ENCODE data around the gene AP4E1. TPM values are rescaled to one million over a fixed set of nuclear protein-coding genes. Genes with fewer than 3 reads are reported as not detected.

Gene AP4E1
- total and polyA plus RNA-seq, 2 of the 8 experiments (the other 6 are each of a cell fraction or from before 2014, with no cell fraction given) = 1.4 to 10.9 TPM

GRCh38 chr15:50978580-50978979, 70.1 kb downstream of the AP4E1 start:
- Histone ChIP-seq H2BK5ac (ENCODE audit: low read depth, low read length) (no peak overlapping the region), H3K79me1 (ENCODE audit: low read depth, low read length) (0 out of 2 replicates have a peak, but pooled peaks cover 2% of the 10 kb centered on the region), H3K9me3 (ENCODE audit: insufficient read depth in 2 of 2, low read depth in 1 of 2, low read length in 1 of 2) (no peaks in the 10 kb centered on the region), H4K5ac (ENCODE audit: insufficient read length, low read depth, low read length) (no peak overlapping the region), H3K23me2 (ENCODE audit: low read depth, low read length) (no peaks in the 10 kb centered on the region), H2AFZ (ENCODE audit: low read length) (no peak overlapping the region), H3K56ac (replicated peaks; ENCODE audit: insufficient read length, low read depth, low read length) (no peak overlapping the region), H3K4ac (replicated peaks; ENCODE audit: insufficient read length, low read depth, low read length) (no peak overlapping the region), H4K20me1 (replicated peaks in 1 of 2; ENCODE audit: control insufficient read depth in 1 of 2, insufficient read depth in 2 of 2, low read length in 2 of 2) (no peaks in the 10 kb centered on the region), H3K14ac (ENCODE audit: insufficient read length) (no peak overlapping the region), H2BK15ac (ENCODE audit: low read length) (no peak overlapping the region), H3K27ac (ENCODE audit: low read depth, low read length) (no peak overlapping the region), H4K8ac (ENCODE audit: extremely low read depth, insufficient read depth, low read length) (no peak overlapping the region), H4K91ac (replicated peaks; ENCODE audit: insufficient read length, low read length) (no peak overlapping the region), H3K18ac (ENCODE audit: extremely low read depth, low read length) (no peak overlapping the region), H3K9ac (replicated peaks in 1 of 4; ENCODE audit: extremely low read depth in 1 of 4, low read depth in 3 of 4, low read length in 3 of 4) (no peak overlapping the region), H3K4me2 (ENCODE audit: insufficient read depth in 1 of 2, low read depth in 2 of 2, low read length in 2 of 2) (no peak overlapping the region), H3K4me1 (replicated peaks in 1 of 4; ENCODE audit: control insufficient read depth in 3 of 4, insufficient read depth in 4 of 4, low read length in 3 of 4) (no peaks in the 10 kb centered on the region), H2BK120ac (replicated peaks; ENCODE audit: low read depth, low read length) (no peak overlapping the region), H3K36me3 (ENCODE audit: control insufficient read depth in 2 of 4, insufficient read depth in 4 of 4, low read length in 3 of 4) (no peaks in the 10 kb centered on the region; a peak in 1 of 8 replicates), H3K79me2 (ENCODE audit: control insufficient read depth in 1 of 2, insufficient read depth in 2 of 2, low read length in 2 of 2) (no peaks in the 10 kb centered on the region), H2AK5ac (ENCODE audit: low read depth, low read length) (no peak overlapping the region), H2BK12ac (ENCODE audit: low read depth, low read length) (no peak overlapping the region), H2BK20ac (ENCODE audit: low read length) (no peak overlapping the region), H3K4me3 (ENCODE audit: extremely low read depth in 1 of 4, insufficient read depth in 2 of 4, low read depth in 3 of 4, low read length in 4 of 4) (no peak overlapping the region), H3K27me3 (replicated peaks in 1 of 4; ENCODE audit: control insufficient read depth in 3 of 4, extremely low read depth in 1 of 4, insufficient read depth in 3 of 4, low read length in 3 of 4) (no peaks in the 10 kb centered on the region), H3K23ac (ENCODE audit: insufficient read length) (no peak overlapping the region)
- ChIA-PET CTCF (ENCODE audit: partially characterized antibody) (no interaction called here), POLR2A (ENCODE audit: partially characterized antibody) (no interaction called here)
- WGBS, 2 experiments (ENCODE audit: extremely low coverage in 1 of 2, insufficient coverage in 1 of 2, insufficient read length in 1 of 2, insufficient replicate concordance in 2 of 2, low coverage in 1 of 2, low lambda C conversion rate in 2 of 2, missing lambda C conversion rate in 1 of 2) = 89% methylated on average over 4 of the region's 4 CpGs; no CpG with 5 or more reads in 1 of the 2 experiments
- FAIRE-seq (no peak), DNase-seq (ENCODE audit: low read depth in 1 of 2, low spot score in 2 of 2) (no peak)
- TF ChIP-seq NANOG (IDR thresholded peaks at IDR 0.05; ENCODE audit: insufficient read depth, low read depth, low read length, poor library complexity, severe bottlenecking) = no peak
- TF ChIP-seq RFX5 (IDR thresholded peaks at IDR 0.05; ENCODE audit: borderline replicate concordance, low read depth, low read length) = no peak
- no peak for TF ChIP-seq SAP30 (IDR thresholded peaks at IDR 0.05; ENCODE audit: insufficient read depth, insufficient replicate concordance, low read length)
- no peak for TF ChIP-seq CEBPB (IDR thresholded peaks at IDR 0.05; ENCODE audit: low read depth, low read length)
- TF ChIP-seq POLR2AphosphoS5 (IDR thresholded peaks at IDR 0.05; ENCODE audit: low read depth, low read length) = no peak
- TF ChIP-seq, protein P1, sequence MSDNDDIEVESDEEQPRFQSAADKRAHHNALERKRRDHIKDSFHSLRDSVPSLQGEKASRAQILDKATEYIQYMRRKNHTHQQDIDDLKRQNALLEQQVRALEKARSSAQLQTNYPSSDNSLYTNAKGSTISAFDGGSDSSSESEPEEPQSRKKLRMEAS (IDR thresholded peaks at IDR 0.05) = no peak
- no peak for TF ChIP-seq RAD21 (IDR thresholded peaks at IDR 0.05 in 1 of 2, conservative IDR thresholded peaks at IDR 0.05 in 1 of 2; ENCODE audit: low read depth in 2 of 2, low read length in 2 of 2)
- TF ChIP-seq KDM5A (IDR thresholded peaks at IDR 0.05; ENCODE audit: low read length) = no peak
- no peak for TF ChIP-seq EP300 (IDR thresholded peaks at IDR 0.05; ENCODE audit: borderline replicate concordance in 1 of 2, low read depth in 2 of 2, low read length in 2 of 2)
- TF ChIP-seq MAFK (IDR thresholded peaks at IDR 0.05; ENCODE audit: low read depth, low read length) = no peak
- TF ChIP-seq TEAD4 (IDR thresholded peaks at IDR 0.05; ENCODE audit: low read depth, low read length) = no peak
- TF ChIP-seq, protein P2, sequence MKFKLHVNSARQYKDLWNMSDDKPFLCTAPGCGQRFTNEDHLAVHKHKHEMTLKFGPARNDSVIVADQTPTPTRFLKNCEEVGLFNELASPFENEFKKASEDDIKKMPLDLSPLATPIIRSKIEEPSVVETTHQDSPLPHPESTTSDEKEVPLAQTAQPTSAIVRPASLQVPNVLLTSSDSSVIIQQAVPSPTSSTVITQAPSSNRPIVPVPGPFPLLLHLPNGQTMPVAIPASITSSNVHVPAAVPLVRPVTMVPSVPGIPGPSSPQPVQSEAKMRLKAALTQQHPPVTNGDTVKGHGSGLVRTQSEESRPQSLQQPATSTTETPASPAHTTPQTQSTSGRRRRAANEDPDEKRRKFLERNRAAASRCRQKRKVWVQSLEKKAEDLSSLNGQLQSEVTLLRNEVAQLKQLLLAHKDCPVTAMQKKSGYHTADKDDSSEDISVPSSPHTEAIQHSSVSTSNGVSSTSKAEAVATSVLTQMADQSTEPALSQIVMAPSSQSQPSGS (IDR thresholded peaks at IDR 0.05; ENCODE audit: low read length) = no peak
